Heart left ventricle (tissue), 13 donors: Measurements from ENCODE around the gene M6PR.

Experiments used
- CTCF ChIP-seq, 12 donors: fragments of 200-600 bp; sonication (generic) in 4 of 12; IDR thresholded peaks; one replicate each; pipeline versions ENCODE4 v1.5.0 to v1.8.0; 2018 to 2022; ENCODE audit warnings: antibody characterized with exemption in 12 of 12, mild to moderate bottlenecking in 5 of 12
- POLR2A ChIP-seq, 2 donors: fragments of 450-650 bp; IDR thresholded peaks; one replicate each; pipeline ENCODE4 v1.6.1; 2017; ENCODE audit warnings: antibody characterized with exemption in 2 of 2, mild to moderate bottlenecking in 2 of 2, moderate library complexity in 2 of 2
- donor health status: ischemic (EF 13 %, LVEDD 7.1; RV severe dilation, severe dysfunction).
- donor health status: DM: no; HTN: yes; CAD: no.
- donor health status: DM: no; HTN: no; CAD: no.
- donor health status: ischemic (EF 25% LVEDD 6.9; RV normal size, moderate dysfunction).
- donor health status: ischemic (EF 25% LVEDD 5.7; RV mildly dilated, moderate dysfunction).
- donor health status: ischemic (EF 35%, LVEDD 5.7; RV mildly dilated, moderate dysfunction).
- donor health status: nonischemic (EF 11% LVEDD 7.7; RV severe dilation, severe dysfunction).
- donor health status: DM: yes; HTN: yes; CAD: no.
- donor health status: PGD.
- donor health status: ischemic (EF 29% LVEDD 5.4; RV normal size, mild dysfunction).
- donor health status: nonischemic (EF 23%, LVEDD 6.1; RV moderate dilation, normal function).

GRCh38 chr12:8987163-8987562, 37.7 kb upstream of the M6PR start:
- TF ChIP-seq CTCF (IDR thresholded peaks at IDR 0.05) (no peak), POLR2A (IDR thresholded peaks at IDR 0.05) (no peak)
